ENCODE data around the gene PPP1R7. TPM values are rescaled to one million over a fixed set of nuclear protein-coding genes. Genes with fewer than 3 reads are reported as not detected.

Gene PPP1R7
- total and polyA plus RNA-seq, 2 of the 4 experiments (the other 2 are of a cell fraction), result 60.8 to 70.0 TPM

DNA sequence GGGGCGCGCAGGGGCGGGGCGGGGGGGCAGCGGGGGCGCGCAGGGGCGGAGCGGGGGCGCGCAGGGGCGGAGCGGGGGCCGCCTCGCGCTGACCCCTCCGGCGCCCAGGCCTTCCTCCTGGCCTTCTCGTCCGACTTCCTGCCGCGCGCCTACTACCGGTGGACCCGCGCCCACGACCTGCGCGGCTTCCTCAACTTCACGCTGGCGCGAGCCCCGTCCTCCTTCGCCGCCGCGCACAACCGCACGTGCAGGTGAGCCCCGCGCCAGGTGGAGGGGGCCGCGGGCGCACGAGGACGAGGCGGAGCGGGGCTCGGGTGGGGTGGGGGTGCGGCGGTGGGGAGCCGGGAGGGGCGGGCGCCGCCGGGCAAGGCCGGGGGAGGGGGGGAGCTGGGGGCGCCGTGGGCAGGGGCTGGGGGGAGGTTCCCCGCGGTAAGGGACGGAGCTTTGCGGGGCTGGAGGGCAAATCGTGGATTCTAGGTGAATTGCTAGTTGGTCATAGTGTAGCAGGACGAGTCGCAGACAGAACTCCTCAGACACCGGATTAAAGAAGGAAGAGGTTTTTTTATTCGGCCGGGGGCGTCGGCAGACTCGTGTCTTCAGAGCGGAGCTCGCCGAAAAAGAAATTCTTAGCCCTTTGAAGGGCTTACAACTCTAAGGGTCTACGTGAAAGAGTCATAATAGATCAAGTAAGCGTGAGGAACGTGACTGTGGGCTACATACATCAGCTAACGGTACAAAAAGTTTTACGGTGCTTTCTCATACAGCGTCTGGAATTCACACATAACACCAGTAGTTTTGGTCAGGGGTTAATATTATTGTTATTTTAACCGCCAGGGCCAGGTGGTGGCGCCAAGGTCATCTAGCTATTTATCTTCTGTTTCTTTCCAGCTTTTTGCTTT, 68.1 kb downstream of the PPP1R7 start (continued):
- TF ChIP-seq, protein P1, sequence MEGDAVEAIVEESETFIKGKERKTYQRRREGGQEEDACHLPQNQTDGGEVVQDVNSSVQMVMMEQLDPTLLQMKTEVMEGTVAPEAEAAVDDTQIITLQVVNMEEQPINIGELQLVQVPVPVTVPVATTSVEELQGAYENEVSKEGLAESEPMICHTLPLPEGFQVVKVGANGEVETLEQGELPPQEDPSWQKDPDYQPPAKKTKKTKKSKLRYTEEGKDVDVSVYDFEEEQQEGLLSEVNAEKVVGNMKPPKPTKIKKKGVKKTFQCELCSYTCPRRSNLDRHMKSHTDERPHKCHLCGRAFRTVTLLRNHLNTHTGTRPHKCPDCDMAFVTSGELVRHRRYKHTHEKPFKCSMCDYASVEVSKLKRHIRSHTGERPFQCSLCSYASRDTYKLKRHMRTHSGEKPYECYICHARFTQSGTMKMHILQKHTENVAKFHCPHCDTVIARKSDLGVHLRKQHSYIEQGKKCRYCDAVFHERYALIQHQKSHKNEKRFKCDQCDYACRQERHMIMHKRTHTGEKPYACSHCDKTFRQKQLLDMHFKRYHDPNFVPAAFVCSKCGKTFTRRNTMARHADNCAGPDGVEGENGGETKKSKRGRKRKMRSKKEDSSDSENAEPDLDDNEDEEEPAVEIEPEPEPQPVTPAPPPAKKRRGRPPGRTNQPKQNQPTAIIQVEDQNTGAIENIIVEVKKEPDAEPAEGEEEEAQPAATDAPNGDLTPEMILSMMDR (conservative IDR thresholded peaks at IDR 0.05; ENCODE audit: low read depth, low read length), result peak; percentile 21; the same call in 1 of the 2 replicates
- TF ChIP-seq MAFK (IDR thresholded peaks at IDR 0.05; ENCODE audit: low read depth, low read length) (no peak), CHD1 (IDR thresholded peaks at IDR 0.05; ENCODE audit: low read depth, low read length) (no peak), RCOR1 (IDR thresholded peaks at IDR 0.05; ENCODE audit: insufficient replicate concordance, low read length) (no peak)

Measured in IMR-90 (cell line).